GM15510 (cell line): ENCODE data around the gene WRAP73.

Experiments
- POLR2A ChIP-seq: IDR thresholded peaks from 3 replicates; pipeline ENCODE4 v1.6.1; 2011; ENCODE audit warnings: borderline replicate concordance; ENCODE audit not compliant: insufficient read length; ENCODE audit errors: extremely low read depth

Gene WRAP73

GRCh38 chr1:3688356-3689137, 38.6 kb upstream of the WRAP73 start:
- no peak for TF ChIP-seq POLR2A

- no peak for TF ChIP-seq POLR2A
Measured at GRCh38 chr1:3687504-3687903, 37.6 kb upstream of the WRAP73 start.

- no peak for TF ChIP-seq POLR2A
Measured at GRCh38 chr1:3685906-3686305, 36.0 kb upstream of the WRAP73 start.

GRCh38 chr1:3685222-3685621, 35.3 kb upstream of the WRAP73 start:
- no peak for TF ChIP-seq POLR2A

- TF ChIP-seq POLR2A: no peak
Measured at GRCh38 chr1:3683992-3684391, 34.1 kb upstream of the WRAP73 start.

- no peak for TF ChIP-seq POLR2A
Measured at GRCh38 chr1:3683197-3683596, 33.3 kb upstream of the WRAP73 start.

- no peak for TF ChIP-seq POLR2A
Measured at GRCh38 chr1:3681898-3682806, 32.2 kb upstream of the WRAP73 start.

GRCh38 chr1:3681231-3681897, 31.5 kb upstream of the WRAP73 start:
- TF ChIP-seq POLR2A: no peak

- no peak for TF ChIP-seq POLR2A
Measured at GRCh38 chr1:3680488-3681230, 30.8 kb upstream of the WRAP73 start.

- TF ChIP-seq POLR2A: no peak
Measured at GRCh38 chr1:3679799-3680453, 30.0 kb upstream of the WRAP73 start.

GRCh38 chr1:3679098-3679555, 29.2 kb upstream of the WRAP73 start:
- no peak for TF ChIP-seq POLR2A

- no peak for TF ChIP-seq POLR2A
Measured at GRCh38 chr1:3678361-3679097, 28.6 kb upstream of the WRAP73 start.

- TF ChIP-seq POLR2A: no peak
Measured at GRCh38 chr1:3677484-3677883, 27.6 kb upstream of the WRAP73 start.

- peak; percentile 23 for TF ChIP-seq POLR2A
Measured at GRCh38 chr1:3676581-3677470, 26.9 kb upstream of the WRAP73 start.
